ENCODE results near the gene MSRB3. TPM values are rescaled to one million over a fixed set of nuclear protein-coding genes. Genes with fewer than 3 reads are reported as not detected.

MSRB3 gene
- total and polyA plus RNA-seq, 2 of the 8 experiments (the other 6 are each of a cell fraction or from before 2014, with no cell fraction given) = 0.32 to 1.2 TPM

DNA sequence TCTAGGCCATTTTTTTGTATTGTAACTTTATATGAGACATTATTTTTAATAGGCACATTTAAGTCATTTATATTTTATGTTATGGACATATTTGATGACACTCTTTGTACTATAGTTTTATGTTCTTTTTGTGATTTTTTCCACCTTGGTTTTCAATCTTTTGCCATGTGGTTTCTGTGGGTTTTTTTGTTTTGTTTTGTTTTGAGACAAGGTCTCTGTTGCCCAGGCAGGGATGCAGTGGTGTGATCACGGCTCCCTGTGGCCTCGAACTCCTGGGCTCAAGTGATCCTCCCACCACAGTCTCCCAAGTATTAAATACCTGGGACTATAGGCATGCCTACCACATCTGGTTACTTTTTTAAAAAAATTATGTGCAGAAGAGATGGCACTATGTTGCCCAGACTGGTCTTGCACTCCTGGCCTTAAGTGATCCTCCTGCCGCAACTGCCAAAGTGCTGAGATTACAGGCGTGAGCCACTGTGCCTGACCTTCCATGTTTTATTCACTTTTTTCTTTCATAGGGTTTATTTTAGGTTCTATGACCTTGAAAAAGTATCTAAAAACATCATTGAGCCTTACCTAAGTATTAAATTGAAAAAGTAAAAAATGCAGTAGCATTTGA lies 16.3 kb downstream of the MSRB3 start (continued):
- no peak for TF ChIP-seq SAP30 (IDR thresholded peaks at IDR 0.05; ENCODE audit: insufficient read depth, insufficient replicate concordance, low read length)
- no peak for TF ChIP-seq RAD21 (IDR thresholded peaks at IDR 0.05 in 1 of 2, conservative IDR thresholded peaks at IDR 0.05 in 1 of 2; ENCODE audit: low read depth in 2 of 2, low read length in 2 of 2)
- TF ChIP-seq SIN3A (conservative IDR thresholded peaks at IDR 0.05 in 1 of 2, IDR thresholded peaks at IDR 0.05 in 1 of 2; ENCODE audit: low read depth in 1 of 2, low read length in 2 of 2) = no peak
- no peak for TF ChIP-seq GABPA (IDR thresholded peaks at IDR 0.05; ENCODE audit: borderline replicate concordance, insufficient read depth, low read length)
